HepG2 (cell line): ENCODE data around the gene SPRED3. TPM values are rescaled to one million over a fixed set of nuclear protein-coding genes. Genes with fewer than 3 reads are reported as not detected.

Experiments used
- AHR ChIP-seq: IDR thresholded peaks from 2 replicates; pipeline ENCODE4 v1.6.1; 2018; ENCODE audit warnings: missing genetic modification reagents, missing compliant biosample characterization
- FOXM1 ChIP-seq: sonication (generic); formaldehyde crosslinking; IDR thresholded peaks from 2 replicates; pipeline ENCODE4 v1.5.0; 2020; ENCODE audit warnings: missing genetic modification reagents
- GABPB1 ChIP-seq: IDR thresholded peaks from 2 replicates; pipeline ENCODE4 v1.6.1; 2016; ENCODE audit warnings: mild to moderate bottlenecking, missing genetic modification reagents, moderate library complexity, missing compliant biosample characterization
- HCFC1 ChIP-seq: fragments of 150-350 bp; IDR thresholded peaks from 2 replicates; pipeline ENCODE4 v1.6.1; 2014; ENCODE audit warnings: low read depth, low read length
- JARID2 ChIP-seq: sonication (generic); formaldehyde crosslinking; IDR thresholded peaks from 2 replicates; pipeline ENCODE4 v1.8.1; 2023; ENCODE audit warnings: missing genetic modification reagents, inconsistent platforms; ENCODE audit not compliant: insufficient replicate concordance
- LCORL ChIP-seq, 2 experiments: fragments of 450-650 bp in 1 of 2; sonication (generic) in 1 of 2; formaldehyde crosslinking in 1 of 2; IDR thresholded peaks; 2 replicates each; pipeline versions ENCODE4 v1.5.0 to v1.6.1; 2017 to 2020; ENCODE audit warnings: antibody characterized with exemption in 1 of 2, missing genetic modification reagents in 1 of 2
- MED1 ChIP-seq: sonication (generic); formaldehyde crosslinking; IDR thresholded peaks from 2 replicates; pipeline ENCODE4 v1.4.0; 2020; ENCODE audit warnings: missing genetic modification reagents
- NFE2 ChIP-seq: sonication (generic); formaldehyde crosslinking; IDR thresholded peaks from 2 replicates; pipeline ENCODE4 v1.4.0; 2020; ENCODE audit warnings: missing genetic modification reagents
- PAWR ChIP-seq: sonication (generic); formaldehyde crosslinking; IDR thresholded peaks from 2 replicates; pipeline ENCODE4 v1.4.0; 2020; ENCODE audit warnings: missing genetic modification reagents, mild to moderate bottlenecking, borderline replicate concordance
- PRDM4 ChIP-seq: sonication (generic); formaldehyde crosslinking; IDR thresholded peaks from 2 replicates; pipeline ENCODE4 v1.9.0; 2021; ENCODE audit warnings: missing genetic modification reagents, borderline replicate concordance
- PRMT3 ChIP-seq: sonication (generic); formaldehyde crosslinking; IDR thresholded peaks from 2 replicates; pipeline ENCODE4 v1.8.1; 2022; ENCODE audit warnings: low read depth, mild to moderate bottlenecking, moderate library complexity, missing genetic modification reagents, borderline replicate concordance
- TBL1XR1 ChIP-seq: fragments of 150-350 bp; IDR thresholded peaks from 2 replicates; pipeline ENCODE4 v1.6.1; 2014; ENCODE audit warnings: borderline replicate concordance, low read length; ENCODE audit not compliant: partially characterized antibody
- TEAD3 ChIP-seq: optimal IDR thresholded peaks from 2 replicates; pipeline ENCODE3; 2016; ENCODE audit warnings: borderline replicate concordance
- YY1 ChIP-seq: IDR thresholded peaks from 2 replicates; pipeline ENCODE4 v1.6.1; 2011; ENCODE audit warnings: low read length, low read depth, moderate library complexity, mild to moderate bottlenecking; ENCODE audit not compliant: insufficient read depth, insufficient replicate concordance
- ZFAT ChIP-seq: sonication (generic); formaldehyde crosslinking; conservative IDR thresholded peaks from 2 replicates; pipeline ENCODE4 v1.8.1; 2023; ENCODE audit warnings: missing genetic modification reagents, inconsistent platforms
- ZFP91 ChIP-seq: sonication (generic); formaldehyde crosslinking; IDR thresholded peaks from 2 replicates; pipeline ENCODE4 v1.9.0; 2022; ENCODE audit warnings: missing genetic modification reagents, mild to moderate bottlenecking, borderline replicate concordance
- ZKSCAN5 ChIP-seq: sonication (generic); formaldehyde crosslinking; IDR thresholded peaks from 2 replicates; pipeline ENCODE4 v1.5.1; 2020; ENCODE audit warnings: mild to moderate bottlenecking, missing genetic modification reagents
- ZNF460 ChIP-seq: sonication (generic); formaldehyde crosslinking; IDR thresholded peaks from 2 replicates; pipeline ENCODE4 v1.5.1; 2020; ENCODE audit warnings: missing genetic modification reagents, mild to moderate bottlenecking, borderline replicate concordance
- ZNF652 ChIP-seq: IDR thresholded peaks from 2 replicates; pipeline ENCODE4 v1.6.1; 2016; ENCODE audit warnings: low read depth, borderline replicate concordance
- ZNF776 ChIP-seq: sonication (generic); formaldehyde crosslinking; IDR thresholded peaks from 2 replicates; pipeline ENCODE4 v1.4.0; 2020; ENCODE audit warnings: mild to moderate bottlenecking, missing genetic modification reagents
- ZNF878 ChIP-seq: sonication (generic); formaldehyde crosslinking; IDR thresholded peaks from 2 replicates; pipeline ENCODE4 v1.8.1; 2023; ENCODE audit warnings: mild to moderate bottlenecking, missing genetic modification reagents, moderate library complexity
- ZSCAN29 ChIP-seq: sonication (generic); formaldehyde crosslinking; conservative IDR thresholded peaks from 2 replicates; pipeline ENCODE4 v1.4.0; 2020; ENCODE audit warnings: mild to moderate bottlenecking, missing genetic modification reagents
- ZZZ3 ChIP-seq: sonication (generic); formaldehyde crosslinking; IDR thresholded peaks from 2 replicates; pipeline ENCODE4 v1.4.0; 2020; ENCODE audit warnings: missing genetic modification reagents, mild to moderate bottlenecking, borderline replicate concordance
- polyA plus RNA-seq, 8 experiments: library from polyadenylated mRNA; depleted of rRNA in 3 of 8; stranded (reverse) in 7 of 8; unstranded in 1 of 8; fragments of >200 nt; fragmentation: Illumina TruSeq in 4 of 8; extraction: Trizol in 4 of 8; gene quantifications; 2 replicates each; pipeline versions ENCODE4 v1.2.1 to v1.2.3, GENCODE V29; 2011 to 2016; ENCODE audit warnings: low read depth in 4 of 8, missing spikeins in 1 of 8, mixed read lengths in 1 of 8; ENCODE audit not compliant: insufficient read depth in 1 of 8
- total RNA-seq, 5 experiments: library from RNA; depleted of rRNA; stranded (reverse); fragments of >200 nt; fragmentation: Illumina TruSeq; extraction: Trizol; gene quantifications; 2 replicates each; pipeline ENCODE4 v1.2.3, GENCODE V29; 2016; ENCODE audit warnings: low read depth in 1 of 5
- TF ChIP-seq, protein P1 (sequence below): sonication (generic); formaldehyde crosslinking; IDR thresholded peaks from 2 replicates; pipeline ENCODE4 v1.4.0; 2020; ENCODE audit warnings: missing genetic modification reagents
- TF ChIP-seq, protein P2 (sequence below): sonication (generic); formaldehyde crosslinking; IDR thresholded peaks from 2 replicates; pipeline ENCODE4 v1.4.0; 2020; ENCODE audit warnings: missing genetic modification reagents, borderline replicate concordance

The SPRED3 gene
- total and polyA plus RNA-seq, 2 of the 13 experiments (the other 11 are each of a cell fraction or from before 2014, with no cell fraction given) = 0.15 to 0.17 TPM

DNA sequence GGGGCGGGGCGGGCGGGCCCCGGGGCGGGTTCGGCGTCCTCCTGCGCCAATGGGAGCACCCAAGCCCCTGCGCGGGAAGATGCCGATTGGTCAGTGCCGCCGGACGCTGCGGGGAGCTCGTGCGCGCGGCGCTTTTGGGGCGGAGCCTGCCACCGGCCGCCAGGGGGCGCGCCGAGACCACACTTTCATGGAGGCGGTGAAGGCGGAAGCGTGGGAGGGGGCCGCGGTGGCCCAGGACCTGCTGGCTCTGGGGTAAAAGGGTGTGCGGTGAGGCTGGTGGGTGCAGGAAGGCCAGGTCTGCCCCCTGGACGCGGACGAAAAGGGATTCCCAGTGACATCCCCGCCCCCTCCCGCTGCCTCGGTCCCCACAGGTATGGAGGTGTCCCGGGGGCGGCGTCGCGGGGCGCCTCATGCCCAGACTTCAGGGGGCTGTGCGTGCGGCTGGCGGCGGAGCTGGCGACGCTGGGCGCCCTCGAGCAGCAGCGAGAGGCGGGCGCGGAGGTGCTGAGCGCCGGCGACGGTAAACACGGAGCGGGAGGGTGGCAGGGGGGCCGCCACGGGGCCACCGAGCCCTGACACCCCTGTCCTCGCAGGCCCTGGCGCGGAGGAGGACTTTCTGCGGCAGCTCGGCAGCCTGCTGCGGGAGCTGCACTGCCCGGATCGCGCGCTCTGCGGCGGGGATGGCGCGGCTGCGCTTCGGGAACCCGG, 14.6 kb downstream of the SPRED3 start, which contains the start of gene FAM98C (continued):
- peak; percentile 57; the same call in 1 of the 2 replicates for TF ChIP-seq AHR (CRISPR knock-in tag)
- no peak for TF ChIP-seq FOXM1 (CRISPR knock-in tag)
- TF ChIP-seq ZZZ3 (CRISPR knock-in tag) = 0 out of 2 replicates have a peak, but pooled peaks have one; percentile 32
- TF ChIP-seq PRMT3 (CRISPR knock-in tag) = no peak
- TF ChIP-seq LCORL (IDR thresholded peaks at IDR 0.05) = no peak
- peak; percentile 85 for TF ChIP-seq LCORL (CRISPR knock-in tag; IDR thresholded peaks at IDR 0.05)
- TF ChIP-seq YY1 = peak; percentile 77
- TF ChIP-seq ZFAT = no peak
- TF ChIP-seq PAWR (CRISPR knock-in tag) = no peak
- TF ChIP-seq ZNF878 (CRISPR knock-in tag) = peak; percentile 60; the same call in 1 of the 2 replicates
- 0 out of 2 replicates have a peak, but pooled peaks have one; percentile 48 for TF ChIP-seq PRDM4 (CRISPR knock-in tag)
- TF ChIP-seq ZNF776 (CRISPR knock-in tag) = peak; percentile 95
- peak; percentile 73 for TF ChIP-seq MED1
- TF ChIP-seq JARID2 = peak; percentile 46
- peak; percentile 7 for TF ChIP-seq TEAD3 (CRISPR knock-in tag)
- TF ChIP-seq, protein P1, sequence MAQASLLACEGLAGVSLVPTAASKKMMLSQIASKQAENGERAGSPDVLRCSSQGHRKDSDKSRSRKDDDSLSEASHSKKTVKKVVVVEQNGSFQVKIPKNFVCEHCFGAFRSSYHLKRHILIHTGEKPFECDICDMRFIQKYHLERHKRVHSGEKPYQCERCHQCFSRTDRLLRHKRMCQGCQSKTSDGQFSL (CRISPR knock-in tag) = 0 out of 2 replicates have a peak, but pooled peaks have one; percentile 32
- no peak for TF ChIP-seq ZKSCAN5 (CRISPR knock-in tag)
- no peak for TF ChIP-seq TBL1XR1
- TF ChIP-seq GABPB1 (CRISPR knock-in tag) = peak; percentile 90
- TF ChIP-seq ZNF460 (CRISPR knock-in tag) = no peak
- 0 out of 2 replicates have a peak, but pooled peaks have one; percentile 44 for TF ChIP-seq ZSCAN29
- TF ChIP-seq HCFC1 = no peak
- peak; percentile 87; the same call in 1 of the 2 replicates for TF ChIP-seq ZFP91 (CRISPR knock-in tag)
- TF ChIP-seq, protein P2, sequence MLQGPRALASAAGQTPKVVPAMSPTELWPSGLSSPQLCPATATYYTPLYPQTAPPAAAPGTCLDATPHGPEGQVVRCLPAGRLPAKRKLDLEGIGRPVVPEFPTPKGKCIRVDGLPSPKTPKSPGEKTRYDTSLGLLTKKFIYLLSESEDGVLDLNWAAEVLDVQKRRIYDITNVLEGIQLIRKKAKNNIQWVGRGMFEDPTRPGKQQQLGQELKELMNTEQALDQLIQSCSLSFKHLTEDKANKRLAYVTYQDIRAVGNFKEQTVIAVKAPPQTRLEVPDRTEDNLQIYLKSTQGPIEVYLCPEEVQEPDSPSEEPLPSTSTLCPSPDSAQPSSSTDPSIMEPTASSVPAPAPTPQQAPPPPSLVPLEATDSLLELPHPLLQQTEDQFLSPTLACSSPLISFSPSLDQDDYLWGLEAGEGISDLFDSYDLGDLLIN (CRISPR knock-in tag) = no peak
- no peak for TF ChIP-seq NFE2 (CRISPR knock-in tag)
- no peak for TF ChIP-seq ZNF652 (CRISPR knock-in tag)
